H9 (cell line): ENCODE data around the gene HK3. TPM values are rescaled to one million over a fixed set of nuclear protein-coding genes. Genes with fewer than 3 reads are reported as not detected.

ENCODE experiments used
- DNase-seq: peaks from one replicate; pipeline ENCODE4 v3.0.0-alpha.2; 2017
- H2AFZ ChIP-seq: one replicate; pipeline ENCODE4 v1.6.1; 2013; ENCODE audit warnings: mild to moderate bottlenecking, low read length, control low read depth, moderate library complexity
- H2AK5ac ChIP-seq: 2 replicates; pipeline ENCODE4 v1.6.1; 2013; ENCODE audit warnings: low read length, control low read depth, mixed read lengths; ENCODE audit not compliant: insufficient read length
- H2BK120ac ChIP-seq: one replicate; pipeline ENCODE4 v1.6.1; 2013; ENCODE audit warnings: low read depth, mild to moderate bottlenecking, low read length, control low read depth, inconsistent platforms; ENCODE audit not compliant: poor library complexity, severe bottlenecking
- H2BK12ac ChIP-seq: 2 replicates; pipeline ENCODE4 v1.6.1; 2013; ENCODE audit warnings: low read length, control low read depth, mixed read lengths, low read depth; ENCODE audit not compliant: insufficient read length
- H2BK15ac ChIP-seq: 2 replicates; pipeline ENCODE4 v1.6.1; 2013; ENCODE audit warnings: low read depth, low read length, control low read depth
- H2BK20ac ChIP-seq: one replicate; pipeline ENCODE4 v1.6.1; 2013; ENCODE audit warnings: low read depth, mild to moderate bottlenecking, low read length, control low read depth, inconsistent platforms; ENCODE audit not compliant: poor library complexity, severe bottlenecking
- H2BK5ac ChIP-seq: 2 replicates; pipeline ENCODE4 v1.6.1; 2013; ENCODE audit warnings: low read length, control low read depth, mixed read lengths; ENCODE audit not compliant: insufficient read length
- H3K14ac ChIP-seq: 2 replicates; pipeline ENCODE4 v1.6.1; 2013; ENCODE audit warnings: low read length, control low read depth; ENCODE audit not compliant: insufficient read depth
- H3K18ac ChIP-seq: 2 replicates; pipeline ENCODE4 v1.6.1; 2013; ENCODE audit warnings: low read depth, mild to moderate bottlenecking, mixed read lengths, low read length, control low read depth; ENCODE audit not compliant: insufficient read length
- H3K23ac ChIP-seq: 2 replicates; pipeline ENCODE4 v1.6.1; 2013; ENCODE audit warnings: low read length, control low read depth, mixed read lengths, low read depth; ENCODE audit not compliant: insufficient read length
- H3K23me2 ChIP-seq: 2 replicates; pipeline ENCODE4 v1.6.1; 2013; ENCODE audit warnings: low read depth, mild to moderate bottlenecking, mixed read lengths, low read length, control low read depth; ENCODE audit not compliant: insufficient read length, poor library complexity, severe bottlenecking
- H3K27ac ChIP-seq: 2 replicates; pipeline ENCODE4 v1.5.1; 2013; ENCODE audit warnings: low read length, control low read depth, mixed read lengths, low read depth; ENCODE audit not compliant: insufficient read length
- H3K27me3 ChIP-seq: 2 replicates; pipeline ENCODE4 v1.6.1; 2013; ENCODE audit warnings: low read length, control low read depth, inconsistent platforms; ENCODE audit not compliant: insufficient read depth
- H3K4ac ChIP-seq: 2 replicates; pipeline ENCODE4 v1.6.1; 2013; ENCODE audit warnings: low read depth, mild to moderate bottlenecking, control low read depth, inconsistent platforms, low read length, moderate library complexity
- H3K4me1 ChIP-seq: 2 replicates; pipeline ENCODE4 v1.6.1; 2013; ENCODE audit warnings: low read length, control low read depth, inconsistent platforms; ENCODE audit not compliant: insufficient read depth
- H3K4me2 ChIP-seq: 2 replicates; pipeline ENCODE4 v1.6.1; 2013; ENCODE audit warnings: low read length, control low read depth, mixed read lengths; ENCODE audit not compliant: insufficient read length, insufficient read depth
- H3K56ac ChIP-seq: 2 replicates; pipeline ENCODE4 v1.6.1; 2013; ENCODE audit warnings: low read depth, mild to moderate bottlenecking, mixed read lengths, low read length, control low read depth; ENCODE audit not compliant: insufficient read length
- H3K79me1 ChIP-seq: 2 replicates; pipeline ENCODE4 v1.6.1; 2013; ENCODE audit warnings: low read depth, mild to moderate bottlenecking, moderate library complexity, low read length, control low read depth, inconsistent platforms; ENCODE audit not compliant: insufficient read depth, poor library complexity, severe bottlenecking
- H3K79me2 ChIP-seq: 2 replicates; pipeline ENCODE4 v1.6.1; 2013; ENCODE audit warnings: low read length, control low read depth, inconsistent platforms; ENCODE audit not compliant: insufficient read depth
- H3K9ac ChIP-seq: 2 replicates; pipeline ENCODE4 v1.6.1; 2013; ENCODE audit warnings: low read length, control low read depth, mixed read lengths; ENCODE audit not compliant: insufficient read length; ENCODE audit errors: extremely low read depth
- H3K9me3 ChIP-seq: one replicate; pipeline ENCODE4 v1.6.1; 2013; ENCODE audit warnings: low read depth, low read length, inconsistent platforms; ENCODE audit not compliant: control insufficient read depth
- H3T11ph ChIP-seq: one replicate; pipeline ENCODE4 v1.6.1; 2013; ENCODE audit warnings: mild to moderate bottlenecking, low read length, control low read depth, inconsistent platforms
- H4K20me1 ChIP-seq: one replicate; pipeline ENCODE4 v1.6.1; 2013; ENCODE audit not compliant: control insufficient read depth, insufficient read length, insufficient read depth
- H4K5ac ChIP-seq: 2 replicates; pipeline ENCODE4 v1.6.1; 2013; ENCODE audit warnings: low read depth, mild to moderate bottlenecking, mixed read lengths, low read length, control low read depth; ENCODE audit not compliant: insufficient read length
- H4K8ac ChIP-seq: replicated peaks from 2 replicates; pipeline ENCODE4 v1.6.1; 2013; ENCODE audit warnings: low read length, control low read depth, mixed read lengths, low read depth; ENCODE audit not compliant: insufficient read length
- H4K91ac ChIP-seq: 2 replicates; pipeline ENCODE4 v1.6.1; 2013; ENCODE audit warnings: low read depth, mild to moderate bottlenecking, moderate library complexity, mixed read lengths, low read length, control low read depth; ENCODE audit not compliant: insufficient read length
- H3K27ac Mint-ChIP-seq, 3 experiments: 2 replicates in 2 of 3; 3 replicates in 1 of 3; pipeline ENCODE4 v1.8.0; 2020 to 2021; ENCODE audit warnings: mixed read lengths in 3 of 3, mild to moderate bottlenecking in 1 of 3, moderate library complexity in 1 of 3
- H3K27me3 Mint-ChIP-seq: 2 replicates; pipeline ENCODE4 v1.8.0; 2021; ENCODE audit warnings: low read depth, mild to moderate bottlenecking, moderate library complexity, mixed read lengths
- H3K36me3 Mint-ChIP-seq, 3 experiments: 2 replicates in 2 of 3; 3 replicates in 1 of 3; pipeline ENCODE4 v1.8.0; 2020 to 2021; ENCODE audit warnings: low read depth in 3 of 3, mixed read lengths in 3 of 3; ENCODE audit not compliant: insufficient read depth in 1 of 3
- H3K4me1 Mint-ChIP-seq, 2 experiments: 2 replicates each; pipeline ENCODE4 v1.8.0; 2020; ENCODE audit warnings: mixed read lengths in 2 of 2
- H3K4me3 Mint-ChIP-seq, 2 experiments: 2 replicates in 1 of 2; 3 replicates in 1 of 2; pipeline ENCODE4 v1.8.0; 2020 to 2021; ENCODE audit warnings: mild to moderate bottlenecking in 2 of 2, mixed read lengths in 2 of 2, moderate library complexity in 1 of 2
- H3K9me3 Mint-ChIP-seq, 2 experiments: 2 replicates in 1 of 2; 3 replicates in 1 of 2; pipeline ENCODE4 v1.8.0; 2020; ENCODE audit warnings: mild to moderate bottlenecking in 2 of 2, mixed read lengths in 2 of 2, moderate library complexity in 1 of 2
- CTCF ChIP-seq: fragments of 200-600 bp; sonication (generic); conservative IDR thresholded peaks from 3 replicates; pipeline ENCODE4 v1.8.0; 2021; ENCODE audit warnings: antibody characterized with exemption, mild to moderate bottlenecking
- WGBS: extraction: QIAGEN DNeasy Blood & Tissue Kit; methylation state at CpG from one replicate; pipeline ENCODE4 v1.1.7; 2013; ENCODE audit warnings: missing lambda C conversion rate, low lambda C conversion rate, mixed read lengths; ENCODE audit not compliant: insufficient read length; ENCODE audit errors: extremely low coverage; 5-methylcytosine and 5-hydroxymethylcytosine counted together
- total RNA-seq: library from RNA; stranded (reverse); gene quantifications from 2 replicates; pipeline ENCODE4 v1.2.1, GENCODE V29; 2021

HK3 gene
- total RNA-seq, 1 experiment from 2014 or later = not detected

- no peak overlapping the region for H3K23ac ChIP-seq
- H3K23me2 ChIP-seq = no peaks in the 10 kb centered on the region
- peaks cover 3% of the 10 kb centered on the region for H3K27me3 Mint-ChIP-seq
- no peaks in the 10 kb centered on the region for H3K79me1 ChIP-seq
- H4K20me1 ChIP-seq = no peaks in the 10 kb centered on the region
- H3K18ac ChIP-seq = no peak overlapping the region
- no peaks in the 10 kb centered on the region for H3K9me3 ChIP-seq
- no peak overlapping the region for H3K4me2 ChIP-seq
- no peak overlapping the region for H2BK120ac ChIP-seq
- H3K27me3 ChIP-seq = no peaks in the 10 kb centered on the region
- H3K27ac Mint-ChIP-seq = no peak overlapping the region; a peak in 1 of 7 replicates
- no peak overlapping the region for H2AK5ac ChIP-seq
- H3K4ac ChIP-seq = no peak overlapping the region
- no peak overlapping the region for H2BK20ac ChIP-seq
- no peak overlapping the region for H3T11ph ChIP-seq
- no peak overlapping the region for H4K5ac ChIP-seq
- no peak for TF ChIP-seq CTCF
- no peaks in the 10 kb centered on the region for H3K4me1 ChIP-seq
- H4K8ac ChIP-seq = no peak overlapping the region
- no peak overlapping the region for H2AFZ ChIP-seq
- H3K79me2 ChIP-seq = no peaks in the 10 kb centered on the region
- no peak overlapping the region for H2BK5ac ChIP-seq
- no peak overlapping the region for H3K4me3 Mint-ChIP-seq
- DNase-seq = no peak
- H4K91ac ChIP-seq = no peak overlapping the region
- no peak overlapping the region for H2BK12ac ChIP-seq
- no peaks in the 10 kb centered on the region for H3K9me3 Mint-ChIP-seq
- peaks cover 9 to 22% of the 10 kb centered on the region in 2 experiments for H3K4me1 Mint-ChIP-seq
- H3K36me3 Mint-ChIP-seq = no peaks in the 10 kb centered on the region; a peak in 1 of 7 replicates
- H3K27ac ChIP-seq = no peak overlapping the region
- H3K9ac ChIP-seq = no peak overlapping the region
- H2BK15ac ChIP-seq = no peak overlapping the region
- H3K14ac ChIP-seq = no peak overlapping the region
- no peak overlapping the region for H3K56ac ChIP-seq
- WGBS = no CpG with 5 or more reads among the region's 23 CpGs
These were observed 19.3 kb downstream of the HK3 start for GRCh38 chr5:176879663-176880361.
